IPS-11a (cell line): Measurements from ENCODE around the gene RNF223.
A peak's percentile ranks its signal among the peaks of the same experiment; 100 is the strongest.
"Not testable (repeated sequence)": the region's sequence is repeated elsewhere in the genome, so short reads cannot be mapped to it uniquely, and the experiment has no call there.

Source experiments
- H3K4me3 ChIP-seq: one replicate; pipeline ENCODE4 v1.5.1; 2013; ENCODE audit warnings: low read depth, low read length, control low read depth

Gene RNF223

GRCh38 chr1:1061682-1062345 is 12.3 kb downstream of the RNF223 start:
- no peak overlapping the region for H3K4me3 ChIP-seq

DNA sequence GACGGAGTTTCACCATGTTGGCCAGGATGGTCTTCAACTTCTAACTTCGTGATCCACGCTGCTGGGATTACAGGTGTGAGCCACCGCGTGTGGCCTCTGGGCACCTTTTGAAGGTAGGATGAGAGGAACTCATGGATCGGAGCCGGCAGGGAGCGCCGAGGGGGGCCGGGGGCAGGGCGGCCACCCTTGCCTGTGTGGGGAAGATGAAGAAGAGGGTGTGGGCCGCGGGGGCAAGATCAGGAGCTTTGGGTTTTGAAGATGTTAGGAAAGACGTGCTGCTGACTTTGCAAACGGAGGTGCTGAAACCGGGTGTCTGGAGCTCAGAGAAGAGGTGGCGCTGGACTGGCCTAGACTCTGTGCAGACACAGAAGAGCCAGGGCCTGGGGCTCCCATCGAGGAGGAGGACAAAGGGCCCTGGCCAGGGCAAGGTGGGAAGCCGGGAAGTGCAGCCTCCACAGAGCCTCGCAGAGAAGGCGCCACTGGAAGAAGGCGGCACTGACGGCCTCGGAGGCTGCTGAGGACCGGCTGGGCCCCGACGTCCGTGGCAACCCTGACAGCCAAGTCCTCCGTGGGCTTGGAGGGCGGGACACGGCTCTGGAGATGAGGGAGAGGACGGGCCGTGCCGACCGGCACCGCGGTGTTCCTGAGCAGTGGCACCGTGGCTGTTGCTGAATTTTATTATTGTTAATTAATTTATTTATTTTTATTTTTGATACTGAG is 13.7 kb downstream of the RNF223 start:
- H3K4me3 ChIP-seq, result no peak overlapping the region

DNA sequence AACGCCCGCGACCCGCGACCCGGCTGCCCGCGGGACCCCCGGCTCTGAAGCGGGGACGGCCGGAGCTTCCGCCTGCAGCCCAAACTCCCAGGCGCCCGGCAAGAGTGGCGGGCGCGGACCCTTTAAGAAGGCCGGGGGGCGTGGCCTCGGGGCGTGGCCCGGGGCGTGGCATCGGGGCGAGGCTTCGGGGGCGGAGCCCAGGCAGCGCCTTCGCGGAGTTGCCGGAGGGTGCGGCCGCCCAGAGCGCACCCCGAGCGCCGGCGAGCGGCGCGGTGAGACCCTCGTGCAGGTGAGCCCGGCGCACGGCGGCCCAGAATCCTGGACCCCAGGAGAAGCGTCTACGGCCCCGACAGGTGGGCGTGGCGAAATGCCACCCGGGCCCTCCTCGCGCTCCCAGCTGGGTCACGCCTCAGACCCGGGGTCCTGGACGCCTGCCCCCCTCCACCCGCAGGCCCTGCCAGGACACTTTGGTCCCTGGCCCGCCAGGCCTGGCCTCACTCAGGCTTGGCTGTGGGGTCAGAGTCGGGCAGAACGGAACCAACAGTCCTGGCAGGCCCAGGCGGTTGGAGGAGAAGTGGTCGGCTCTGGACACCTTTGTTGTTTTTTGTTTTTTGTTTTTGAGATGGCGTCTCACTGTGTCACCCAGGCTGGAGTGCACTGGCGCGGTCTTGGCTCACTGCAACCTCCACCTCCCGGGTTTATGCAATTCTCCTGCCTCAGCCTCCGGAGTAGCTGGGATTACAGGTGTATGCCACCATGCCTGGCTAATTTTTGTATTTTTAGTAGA is 14.4 kb downstream of the RNF223 start:
- H3K4me3 ChIP-seq, result peak overlapping the region; percentile 30

- H3K4me3 ChIP-seq, result peak overlapping the region; percentile 27
Observed at GRCh38 chr1:1058921-1059493, 15.1 kb downstream of the RNF223 start.

DNA sequence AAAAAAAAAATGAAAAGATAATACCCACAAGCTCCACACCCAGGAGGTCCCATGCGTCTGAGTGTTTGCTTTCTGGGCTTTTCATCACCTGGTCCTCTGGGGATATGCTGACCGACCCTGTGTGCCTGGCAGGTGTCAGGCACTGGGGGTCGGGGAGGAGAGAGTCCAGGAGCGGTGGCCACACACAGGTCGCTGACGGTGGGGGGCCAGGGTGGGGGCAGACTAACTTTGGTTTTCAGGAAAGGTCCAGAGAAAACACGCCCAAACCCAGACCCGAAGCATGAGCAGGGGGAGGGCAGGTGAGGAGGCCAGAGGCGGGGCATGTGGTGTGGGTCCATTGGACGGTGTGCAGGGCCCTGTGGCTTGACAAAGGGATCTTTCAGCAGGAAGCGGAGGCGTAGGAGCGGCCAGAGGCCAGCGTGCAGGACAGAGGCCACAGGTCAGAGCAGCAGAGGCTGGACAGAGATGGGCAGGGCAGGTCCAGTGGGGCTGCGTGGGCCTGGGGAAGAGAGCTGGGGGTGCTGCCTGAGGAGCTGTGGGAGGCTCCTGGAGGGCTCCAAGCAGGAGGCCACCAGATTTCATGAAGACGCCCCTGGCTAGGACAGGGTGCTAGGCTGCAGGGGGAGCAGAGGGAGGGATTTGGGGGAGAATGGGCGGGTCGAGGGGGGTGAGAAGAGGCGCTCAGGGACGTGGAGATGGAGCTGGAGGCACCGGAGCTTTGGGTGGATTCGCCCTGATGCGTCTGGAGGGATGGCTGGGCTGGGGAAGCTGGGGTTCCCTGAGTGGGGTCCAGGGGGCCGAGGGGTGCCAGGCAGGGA is 15.8 kb downstream of the RNF223 start:
- H3K4me3 ChIP-seq, result no peak overlapping the region

GRCh38 chr1:1057769-1058087 is 16.4 kb downstream of the RNF223 start:
- not testable (repeated sequence) for H3K4me3 ChIP-seq

DNA sequence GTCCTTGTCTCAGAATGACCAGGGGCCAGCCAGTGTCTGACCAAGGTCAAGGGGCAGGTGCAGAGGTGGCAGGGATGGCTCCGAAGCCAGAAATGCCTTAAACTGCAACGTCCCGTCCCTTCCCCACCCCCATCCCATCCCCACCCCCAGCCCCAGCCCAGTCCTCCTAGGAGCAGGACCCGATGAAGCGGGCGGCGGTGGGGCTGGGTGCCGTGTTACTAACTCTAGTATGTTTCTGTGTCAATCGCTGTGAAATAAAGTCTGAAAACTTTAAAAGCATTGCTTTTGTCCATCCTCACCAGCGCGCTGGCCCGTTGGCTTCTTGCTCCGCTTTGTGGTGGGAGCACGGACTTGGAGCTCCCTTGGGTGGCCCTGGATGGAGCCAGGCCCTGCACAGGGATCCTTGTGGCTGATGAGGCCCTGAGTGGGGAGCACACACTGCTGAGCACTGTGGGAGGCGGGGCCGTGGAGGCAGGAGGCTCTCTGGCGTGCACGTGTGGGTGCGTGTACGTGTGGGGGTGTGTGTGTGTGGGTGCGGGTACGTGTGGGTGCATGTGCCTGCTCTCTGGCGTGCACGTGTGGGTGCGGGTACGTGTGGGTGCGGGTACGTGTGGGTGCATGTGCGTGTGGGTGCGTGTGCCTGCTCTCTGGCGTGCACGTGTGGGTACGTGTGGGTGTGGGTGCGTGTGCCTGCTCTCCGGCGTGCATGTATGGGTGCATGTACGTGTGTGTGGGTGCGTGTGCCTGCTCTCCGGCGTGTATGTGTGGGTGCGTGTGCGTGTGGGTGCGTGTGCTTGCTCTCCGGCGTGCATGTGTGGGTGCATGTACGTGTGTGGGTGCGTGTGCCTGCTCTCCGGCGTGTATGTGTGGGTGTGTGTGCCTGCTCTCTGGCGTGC is 18.0 kb downstream of the RNF223 start:
- no peak overlapping the region for H3K4me3 ChIP-seq

GRCh38 chr1:1054971-1055370 is 19.1 kb downstream of the RNF223 start:
- H3K4me3 ChIP-seq, result no peak overlapping the region

DNA sequence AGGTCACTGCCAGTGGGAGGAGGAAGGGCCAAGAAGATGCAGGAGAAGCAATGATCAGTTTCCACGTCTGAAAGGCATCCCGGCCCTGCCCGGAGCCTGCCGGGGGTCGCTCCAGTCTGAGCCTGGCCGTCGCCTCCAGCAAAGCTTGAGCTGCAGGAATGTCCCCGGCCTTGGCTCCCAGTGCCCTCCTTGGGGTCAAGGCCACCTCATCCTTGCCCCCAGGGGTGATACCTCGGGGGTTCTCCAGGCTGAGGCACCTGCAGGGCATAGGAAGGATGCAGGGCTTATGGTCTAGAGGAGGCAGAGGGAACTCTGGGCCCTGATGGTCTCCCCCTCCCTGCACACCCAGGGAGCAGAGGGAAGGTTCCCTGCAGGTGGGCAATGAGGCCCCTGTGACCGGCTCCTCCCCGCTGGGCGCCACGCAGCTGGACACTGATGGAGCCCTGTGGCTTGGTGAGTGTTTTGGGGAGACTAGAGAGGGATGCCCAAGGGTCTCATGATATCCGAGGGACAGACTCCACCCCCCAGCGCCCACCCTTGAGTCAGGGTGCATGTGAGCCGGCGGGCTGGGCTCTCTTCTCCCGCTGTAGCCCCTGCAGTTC is 19.9 kb downstream of the RNF223 start:
- no peak overlapping the region for H3K4me3 ChIP-seq

DNA sequence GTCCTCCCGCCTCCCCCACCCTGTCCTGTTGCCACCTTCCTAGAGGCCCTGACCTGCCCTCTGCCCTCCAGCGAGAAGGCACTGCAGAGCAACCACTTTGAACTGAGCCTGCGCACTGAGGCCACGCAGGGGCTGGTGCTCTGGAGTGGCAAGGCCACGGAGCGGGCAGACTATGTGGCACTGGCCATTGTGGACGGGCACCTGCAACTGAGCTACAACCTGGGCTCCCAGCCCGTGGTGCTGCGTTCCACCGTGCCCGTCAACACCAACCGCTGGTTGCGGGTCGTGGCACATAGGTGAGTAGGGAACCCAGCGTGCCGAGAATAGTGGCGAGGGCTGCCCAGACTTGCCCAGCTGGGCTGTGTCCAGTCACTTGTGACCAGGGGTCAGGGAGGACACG is 20.4 kb downstream of the RNF223 start:
- H3K4me3 ChIP-seq, result no peak overlapping the region

GRCh38 chr1:1053022-1053421 is 21.1 kb downstream of the RNF223 start:
- H3K4me3 ChIP-seq, result no peak overlapping the region

- no peak overlapping the region for H3K4me3 ChIP-seq
Observed at GRCh38 chr1:1052003-1052840, 21.9 kb downstream of the RNF223 start.

GRCh38 chr1:1051127-1051810 is 22.8 kb downstream of the RNF223 start:
- no peak overlapping the region for H3K4me3 ChIP-seq

DNA sequence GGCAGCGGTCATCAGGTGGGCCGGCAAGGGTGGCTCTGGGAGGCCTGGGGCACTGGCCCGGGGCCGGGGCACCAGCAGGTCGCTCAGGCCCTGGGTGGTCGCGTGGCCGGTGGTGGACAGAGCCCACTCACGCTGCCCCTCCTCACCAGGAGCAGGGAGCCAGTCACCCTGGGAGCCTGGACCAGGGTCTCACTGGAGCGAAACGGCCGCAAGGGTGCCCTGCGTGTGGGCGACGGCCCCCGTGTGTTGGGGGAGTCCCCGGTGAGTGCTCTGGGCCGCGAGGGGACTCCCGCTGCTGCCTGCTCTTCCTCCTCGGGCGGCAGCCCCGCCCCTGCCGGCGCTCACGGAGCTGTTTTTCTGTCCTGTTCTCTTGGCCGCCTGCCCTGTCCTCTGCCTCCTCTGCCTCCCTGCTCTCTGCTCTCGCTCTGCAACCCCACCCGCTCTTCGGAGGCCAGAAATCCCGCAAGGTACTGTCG is 23.5 kb downstream of the RNF223 start:
- H3K4me3 ChIP-seq, result no peak overlapping the region

GRCh38 chr1:1049318-1050165 is 24.6 kb downstream of the RNF223 start:
- no peak overlapping the region for H3K4me3 ChIP-seq

DNA sequence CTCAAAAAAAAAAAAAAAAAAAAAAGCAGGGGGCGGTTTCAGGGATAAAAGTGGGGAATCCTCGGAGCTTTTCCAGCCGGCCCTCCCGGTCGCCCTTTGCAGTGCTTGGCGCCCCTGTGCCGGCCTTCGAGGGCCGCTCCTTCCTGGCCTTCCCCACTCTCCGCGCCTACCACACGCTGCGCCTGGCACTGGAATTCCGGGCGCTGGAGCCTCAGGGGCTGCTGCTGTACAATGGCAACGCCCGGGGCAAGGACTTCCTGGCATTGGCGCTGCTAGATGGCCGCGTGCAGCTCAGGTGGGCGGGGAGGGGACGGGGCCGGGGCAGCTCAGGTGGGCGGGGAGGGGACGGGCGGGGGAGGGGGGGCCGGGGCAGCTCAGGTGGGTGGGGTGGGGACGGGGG is 25.3 kb downstream of the RNF223 start:
- H3K4me3 ChIP-seq, result no peak overlapping the region

- H3K4me3 ChIP-seq, result no peak overlapping the region
Observed at GRCh38 chr1:1047963-1048362, 26.1 kb downstream of the RNF223 start.
